GM12878 (cell line): ENCODE measurements around the gene ZNF568. TPM values are rescaled to one million over a fixed set of nuclear protein-coding genes. Genes with fewer than 3 reads are reported as not detected.

ENCODE experiments used
- ATAC-seq: fragments of 200-7000 bp; cut with Tn5 transposase; 3 replicates; pipeline ENCODE4 v1.9.1; 2020; ENCODE audit warnings: mild to moderate bottlenecking, moderate library complexity
- BruUV-seq: library from RNA; stranded (reverse); fragments of 400-500 nt; replicated peaks from 2 replicates; lab custom pipeline; 2021; lab: Mats Ljungman, UMichigan
- CTCF ChIA-PET: fragments of 300-600 bp; sonication (Branson Sonifier 250); formaldehyde crosslinking; extraction: SDS; loops from one replicate; lab custom pipeline; 2021; ENCODE audit warnings: inconsistent platforms; lab: Yijun Ruan, JAX
- POLR2A ChIA-PET: fragments of 350-600 bp; formaldehyde crosslinking; extraction: SDS; loops from one replicate; lab custom pipeline; 2021; ENCODE audit warnings: inconsistent platforms; lab: Charles Lee
- RAD21 ChIA-PET: fragments of 300-600 bp; sonication (Branson Sonifier 250); formaldehyde crosslinking; loops from one replicate; lab custom pipeline; 2023; ENCODE audit warnings: antibody characterized with exemption; ENCODE audit not compliant: unreplicated experiment; lab: Charles Lee
- SMC1A ChIA-PET: fragments of 300-600 bp; sonication (Branson Sonifier 250); formaldehyde crosslinking; loops from one replicate; lab custom pipeline; 2023; ENCODE audit not compliant: unreplicated experiment, uncharacterized antibody; lab: Charles Lee
- DNase-seq: peaks from one replicate; pipeline ENCODE4 v3.0.0-alpha.2; 2011; ENCODE audit warnings: low read depth, low spot score
- FAIRE-seq: peaks from 3 replicates; lab custom pipeline; 2011; peaks lifted over from hg19 to GRCh38; lab: Jason Lieb, UNC
- H2AFZ ChIP-seq: 2 replicates; pipeline ENCODE4 v1.6.0; 2011; ENCODE audit warnings: low read depth, low read length, control low read depth; ENCODE audit not compliant: control insufficient read depth
- H3K27ac ChIP-seq: 2 replicates; pipeline ENCODE4 v1.5.1; 2011; ENCODE audit warnings: control low read depth; ENCODE audit not compliant: control insufficient read depth, insufficient read depth
- H3K27me3 ChIP-seq, 2 experiments: replicated peaks in 1 of 2; 2 replicates each; pipeline versions ENCODE4 v1.6.0 to v1.6.1; 2011; ENCODE audit warnings: low read length in 1 of 2; ENCODE audit not compliant: control insufficient read depth in 2 of 2, insufficient read depth in 2 of 2
- H3K36me3 ChIP-seq, 2 experiments: 2 replicates each; pipeline ENCODE4 v1.5.1; 2011; ENCODE audit warnings: low read length in 1 of 2; ENCODE audit not compliant: control insufficient read depth in 2 of 2, insufficient read depth in 2 of 2
- H3K4me1 ChIP-seq: 2 replicates; pipeline ENCODE4 v1.6.1; 2011; ENCODE audit warnings: mild to moderate bottlenecking, low read length, moderate library complexity, mixed read lengths; ENCODE audit not compliant: control insufficient read depth, insufficient read depth
- H3K4me2 ChIP-seq: 2 replicates; pipeline ENCODE4 v1.6.0; 2011; ENCODE audit warnings: control low read depth; ENCODE audit not compliant: control insufficient read depth, insufficient read depth
- H3K4me3 ChIP-seq: fragments of 200-600 bp; sonication (generic); 2 replicates; pipeline ENCODE4 v1.5.1; 2016
- H3K79me2 ChIP-seq: 2 replicates; pipeline ENCODE4 v1.6.0; 2011; ENCODE audit warnings: low read length; ENCODE audit not compliant: control insufficient read depth, insufficient read depth
- H3K9ac ChIP-seq: 2 replicates; pipeline ENCODE4 v1.8.0; 2011; ENCODE audit warnings: low read length, control low read depth, mixed read lengths; ENCODE audit not compliant: control insufficient read depth, insufficient read depth
- H3K9me3 ChIP-seq: replicated peaks from 3 replicates; pipeline ENCODE4 v1.5.1; 2011; ENCODE audit warnings: mild to moderate bottlenecking, low read length; ENCODE audit not compliant: control insufficient read depth, insufficient read depth
- H4K20me1 ChIP-seq: 2 replicates; pipeline ENCODE4 v1.6.0; 2011; ENCODE audit not compliant: control insufficient read depth, insufficient read depth
- BMI1 ChIP-seq: fragments of 450-650 bp; IDR thresholded peaks from 2 replicates; pipeline ENCODE4 v1.6.1; 2016; ENCODE audit warnings: mild to moderate bottlenecking, moderate library complexity, borderline replicate concordance
- EZH2 ChIP-seq: IDR thresholded peaks from 2 replicates; pipeline ENCODE4 v1.6.1; 2012; ENCODE audit warnings: low read depth, mild to moderate bottlenecking, control low read depth, inconsistent platforms, low read length, borderline replicate concordance; ENCODE audit not compliant: control insufficient read depth
- HDAC2 ChIP-seq: fragments of 200-600 bp; sonication (generic); IDR thresholded peaks from 2 replicates; pipeline ENCODE4 v1.6.1; 2017
- IKZF1 ChIP-seq: fragments of 450-650 bp; conservative IDR thresholded peaks from 2 replicates; pipeline ENCODE4 v1.6.1; 2017; ENCODE audit warnings: antibody characterized with exemption, mild to moderate bottlenecking
- RFX5 ChIP-seq: IDR thresholded peaks from 2 replicates; pipeline ENCODE4 v1.6.1; 2011; ENCODE audit warnings: low read depth, low read length, improper control_type of control experiment
- SMAD1 ChIP-seq: fragments of 450-650 bp; IDR thresholded peaks from 2 replicates; pipeline ENCODE4 v1.6.1; 2018; ENCODE audit warnings: mild to moderate bottlenecking, low read depth; ENCODE audit not compliant: partially characterized antibody
- SMC3 ChIP-seq: IDR thresholded peaks from 2 replicates; pipeline ENCODE4 v1.6.1; 2011; ENCODE audit warnings: low read length, improper control_type of control experiment, borderline replicate concordance
- SPI1 ChIP-seq: IDR thresholded peaks from 2 replicates; pipeline ENCODE4 v1.6.1; 2011; ENCODE audit warnings: low read depth, mild to moderate bottlenecking, low read length, moderate library complexity, borderline replicate concordance; ENCODE audit not compliant: insufficient read depth
- TAF1 ChIP-seq: IDR thresholded peaks from 2 replicates; pipeline ENCODE4 v1.6.1; 2011; ENCODE audit warnings: mild to moderate bottlenecking, low read depth, low read length, borderline replicate concordance
- USF1 ChIP-seq: IDR thresholded peaks from 2 replicates; pipeline ENCODE4 v1.6.1; 2011; ENCODE audit warnings: borderline replicate concordance, low read depth, mild to moderate bottlenecking, moderate library complexity, mixed read lengths, low read length; ENCODE audit not compliant: insufficient read depth; ENCODE audit errors: extremely low read length
- WGBS: methylation state at CpG from one replicate; pipeline ENCODE4 v1.1.6; 2016; ENCODE audit warnings: low lambda C conversion rate; ENCODE audit not compliant: insufficient replicate concordance, insufficient coverage; ENCODE audit errors: missing lambda C conversion rate; 5-methylcytosine and 5-hydroxymethylcytosine counted together
- in situ Hi-C: fragments of 300-500 bp; cut with MboI; formaldehyde crosslinking; loops from 9 replicates; pipeline ENCODE4 v1.14.3; 2018; ENCODE audit warnings: mixed read lengths
- intact Hi-C: fragments of 100-400 bp; cut with micrococcal nuclease; formaldehyde crosslinking; loops from one replicate; pipeline ENCODE4 v1.14.2; 2022; ENCODE audit not compliant: unreplicated experiment
- polyA plus RNA-seq, 11 experiments: library from polyadenylated mRNA; depleted of rRNA in 4 of 11; unstranded in 6 of 11; stranded (reverse) in 5 of 11; fragments of >200 nt; fragmentation: Nextera tagmentation in 4 of 11; fragmentation: Illumina TruSeq in 1 of 11; extraction: Ambion mirVana in 4 of 11; extraction: Trizol in 1 of 11; gene quantifications; 1 replicate in 1 of 11; 2 replicates in 10 of 11; pipeline versions ENCODE4 v1.2.1 to v1.2.3, GENCODE V29; 2011 to 2016; ENCODE audit warnings: inconsistent platforms in 2 of 11, missing spikeins in 2 of 11, low read depth in 1 of 11
- total RNA-seq, 4 experiments: library from RNA; depleted of rRNA in 3 of 4; stranded (reverse); fragments of >200 nt in 3 of 4; fragmentation: Illumina TruSeq in 1 of 4; extraction: Trizol in 1 of 4; gene quantifications; 2 replicates each; pipeline versions ENCODE4 v1.2.1 to v1.2.3, GENCODE V29; 2013 to 2021
- TF ChIP-seq, protein P1 (sequence below): fragments of 450-650 bp; IDR thresholded peaks from 2 replicates; pipeline ENCODE4 v1.6.1; 2016; ENCODE audit warnings: mild to moderate bottlenecking
- TF ChIP-seq, protein P2 (sequence below): fragments of 450-650 bp; IDR thresholded peaks from 2 replicates; pipeline ENCODE4 v1.6.1; 2017; ENCODE audit warnings: antibody characterized with exemption, mild to moderate bottlenecking, moderate library complexity

ZNF568 gene
- total and polyA plus RNA-seq, 10 of the 15 experiments (the other 5 are each of a cell fraction or from before 2014, with no cell fraction given), result 0.16 to 0.77 (median 0.27) TPM

DNA sequence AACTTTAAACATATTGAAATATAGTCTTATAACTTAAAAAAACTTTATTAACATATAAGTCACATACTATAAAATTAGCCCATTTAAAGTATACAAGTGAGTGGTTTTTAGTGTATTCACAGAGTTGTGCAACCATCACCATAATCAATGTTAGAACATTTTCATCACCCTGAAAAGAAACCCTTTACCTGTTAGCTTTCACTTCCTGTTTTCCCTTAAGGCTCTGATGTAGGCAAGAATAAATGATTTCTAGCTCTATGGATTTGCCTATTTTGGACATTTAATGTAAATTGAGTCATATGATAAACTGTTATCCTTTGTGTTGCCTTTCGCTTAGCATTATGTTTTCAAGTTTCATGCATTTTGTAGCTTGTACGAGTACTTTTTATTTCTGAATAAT, 15.6 kb downstream of the ZNF568 start:
- ATAC-seq (no peak), DNase-seq (no peak), FAIRE-seq (no peak)
- H2AFZ ChIP-seq, result no peak overlapping the region
- H3K27me3 ChIP-seq, result no peaks in the 10 kb centered on the region
- ChIA-PET CTCF (no interaction called here), RAD21 (no interaction called here), SMC1A (no interaction called here), POLR2A (no interaction called here)
- H3K9ac ChIP-seq, result no peak overlapping the region
- TF ChIP-seq EZH2, result no peak
- peak; percentile 58; the same call in 1 of the 2 replicates for TF ChIP-seq SPI1
- no peaks in the 10 kb centered on the region; the same call in none of the 3 replicates for H3K9me3 ChIP-seq
- no peaks in the 10 kb centered on the region for H3K79me2 ChIP-seq
- intact Hi-C loops, result no loop called here
- H3K27ac ChIP-seq, result no peak overlapping the region
- no peak overlapping the region for H3K4me3 ChIP-seq
- H3K4me2 ChIP-seq, result no peak overlapping the region
- no peaks in the 10 kb centered on the region for H4K20me1 ChIP-seq
- no TSS peak for BruUV-seq
- WGBS, result 94% methylated on average over 2 of the region's 2 CpGs
- in situ Hi-C loops, result no loop called here
- H3K36me3 ChIP-seq, result no peaks in the 10 kb centered on the region
- no peaks in the 10 kb centered on the region for H3K4me1 ChIP-seq

GRCh38 chr19:36939153-36939552, 23.0 kb downstream of the ZNF568 start:
- no peak for ATAC-seq
- H3K4me1 ChIP-seq, result no peaks in the 10 kb centered on the region
- H3K79me2 ChIP-seq, result no peaks in the 10 kb centered on the region
- ChIA-PET CTCF (no interaction called here), RAD21 (no interaction called here), SMC1A (no interaction called here), POLR2A (no interaction called here)
- DNase-seq, result no peak
- H3K9ac ChIP-seq, result no peak overlapping the region
- H3K9me3 ChIP-seq, result no peaks in the 10 kb centered on the region; the same call in 2 of the 3 replicates
- H4K20me1 ChIP-seq, result no peaks in the 10 kb centered on the region
- in situ Hi-C loops (no loop called here), intact Hi-C loops (no loop called here)
- no peaks in the 10 kb centered on the region for H3K27me3 ChIP-seq
- H3K4me2 ChIP-seq, result no peak overlapping the region
- no peak for TF ChIP-seq SMC3
- TF ChIP-seq, protein P1, sequence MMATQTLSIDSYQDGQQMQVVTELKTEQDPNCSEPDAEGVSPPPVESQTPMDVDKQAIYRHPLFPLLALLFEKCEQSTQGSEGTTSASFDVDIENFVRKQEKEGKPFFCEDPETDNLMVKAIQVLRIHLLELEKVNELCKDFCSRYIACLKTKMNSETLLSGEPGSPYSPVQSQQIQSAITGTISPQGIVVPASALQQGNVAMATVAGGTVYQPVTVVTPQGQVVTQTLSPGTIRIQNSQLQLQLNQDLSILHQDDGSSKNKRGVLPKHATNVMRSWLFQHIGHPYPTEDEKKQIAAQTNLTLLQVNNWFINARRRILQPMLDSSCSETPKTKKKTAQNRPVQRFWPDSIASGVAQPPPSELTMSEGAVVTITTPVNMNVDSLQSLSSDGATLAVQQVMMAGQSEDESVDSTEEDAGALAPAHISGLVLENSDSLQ, result no peak
- no peak for TF ChIP-seq SMAD1
- TF ChIP-seq HDAC2, result no peak
- TF ChIP-seq RFX5, result no peak
- TF ChIP-seq, protein P2, sequence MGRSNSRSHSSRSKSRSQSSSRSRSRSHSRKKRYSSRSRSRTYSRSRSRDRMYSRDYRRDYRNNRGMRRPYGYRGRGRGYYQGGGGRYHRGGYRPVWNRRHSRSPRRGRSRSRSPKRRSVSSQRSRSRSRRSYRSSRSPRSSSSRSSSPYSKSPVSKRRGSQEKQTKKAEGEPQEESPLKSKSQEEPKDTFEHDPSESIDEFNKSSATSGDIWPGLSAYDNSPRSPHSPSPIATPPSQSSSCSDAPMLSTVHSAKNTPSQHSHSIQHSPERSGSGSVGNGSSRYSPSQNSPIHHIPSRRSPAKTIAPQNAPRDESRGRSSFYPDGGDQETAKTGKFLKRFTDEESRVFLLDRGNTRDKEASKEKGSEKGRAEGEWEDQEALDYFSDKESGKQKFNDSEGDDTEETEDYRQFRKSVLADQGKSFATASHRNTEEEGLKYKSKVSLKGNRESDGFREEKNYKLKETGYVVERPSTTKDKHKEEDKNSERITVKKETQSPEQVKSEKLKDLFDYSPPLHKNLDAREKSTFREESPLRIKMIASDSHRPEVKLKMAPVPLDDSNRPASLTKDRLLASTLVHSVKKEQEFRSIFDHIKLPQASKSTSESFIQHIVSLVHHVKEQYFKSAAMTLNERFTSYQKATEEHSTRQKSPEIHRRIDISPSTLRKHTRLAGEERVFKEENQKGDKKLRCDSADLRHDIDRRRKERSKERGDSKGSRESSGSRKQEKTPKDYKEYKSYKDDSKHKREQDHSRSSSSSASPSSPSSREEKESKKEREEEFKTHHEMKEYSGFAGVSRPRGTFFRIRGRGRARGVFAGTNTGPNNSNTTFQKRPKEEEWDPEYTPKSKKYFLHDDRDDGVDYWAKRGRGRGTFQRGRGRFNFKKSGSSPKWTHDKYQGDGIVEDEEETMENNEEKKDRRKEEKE, result no peak
- TF ChIP-seq TAF1, result no peak
- TF ChIP-seq BMI1, result no peak
- TF ChIP-seq USF1, result no peak
- TF ChIP-seq IKZF1, result no peak
- no peak overlapping the region for H3K27ac ChIP-seq
- BruUV-seq, result no TSS peak
- no peak overlapping the region for H3K4me3 ChIP-seq
- FAIRE-seq, result no peak
- no peak overlapping the region for H2AFZ ChIP-seq
- no peaks in the 10 kb centered on the region for H3K36me3 ChIP-seq
